Esophagus (tissue), 2 donors: ENCODE measurements around the gene SEC14L5. TPM values are rescaled to one million over a fixed set of nuclear protein-coding genes. Genes with fewer than 3 reads are reported as not detected.
"Not testable (repeated sequence)": the region's sequence is repeated elsewhere in the genome, so short reads cannot be mapped to it uniquely, and the experiment has no call there.

Experiments used
- H3K27ac ChIP-seq, 2 donors: one replicate each; pipeline ENCODE4 v1.5.1; 2013; ENCODE audit warnings: low read depth in 2 of 2, mild to moderate bottlenecking in 2 of 2, inconsistent platforms in 1 of 2, low read length in 1 of 2, moderate library complexity in 1 of 2
- H3K27me3 ChIP-seq, 2 donors: one replicate each; pipeline ENCODE4 v1.6.1; 2013; ENCODE audit warnings: low read length in 2 of 2, control low read depth in 1 of 2, mild to moderate bottlenecking in 1 of 2; ENCODE audit not compliant: insufficient read depth in 2 of 2, control insufficient read depth in 1 of 2
- H3K36me3 ChIP-seq, 2 donors: one replicate each; pipeline ENCODE4 v1.6.1; 2013; ENCODE audit warnings: low read length in 1 of 2; ENCODE audit not compliant: control insufficient read depth in 2 of 2, insufficient read depth in 2 of 2
- H3K4me1 ChIP-seq, 2 donors: one replicate each; pipeline ENCODE4 v1.6.1; 2013; ENCODE audit warnings: low read length in 1 of 2; ENCODE audit not compliant: control insufficient read depth in 2 of 2, insufficient read depth in 2 of 2
- H3K4me3 ChIP-seq, 2 donors: one replicate each; pipeline ENCODE4 v1.5.1; 2013; ENCODE audit warnings: low read length in 2 of 2, mild to moderate bottlenecking in 2 of 2, low read depth in 1 of 2, moderate library complexity in 1 of 2
- H3K9me3 ChIP-seq, 2 donors: one replicate each; pipeline ENCODE4 v1.6.1; 2013; ENCODE audit warnings: mild to moderate bottlenecking in 2 of 2, low read depth in 1 of 2, low read length in 1 of 2, moderate library complexity in 1 of 2; ENCODE audit not compliant: control insufficient read depth in 2 of 2, insufficient read depth in 1 of 2
- WGBS, 2 donors: extraction: QIAGEN DNeasy Blood & Tissue Kit; methylation state at CpG; one replicate each; pipeline ENCODE4 v1.1.7; 2013; 5-methylcytosine and 5-hydroxymethylcytosine counted together
- polyA plus RNA-seq, 2 donors: library from polyadenylated mRNA; stranded (reverse); fragments of 200-250 nt; gene quantifications; one replicate each; pipeline ENCODE4 v1.2.3, GENCODE V29; 2013
- donor health status: healthy with polysubstance abuse.
- donor health status: Bipolar disorder and iron deficiency.

Gene SEC14L5
- polyA plus RNA-seq, 2 donors = 0.19 to 0.49 TPM

DNA sequence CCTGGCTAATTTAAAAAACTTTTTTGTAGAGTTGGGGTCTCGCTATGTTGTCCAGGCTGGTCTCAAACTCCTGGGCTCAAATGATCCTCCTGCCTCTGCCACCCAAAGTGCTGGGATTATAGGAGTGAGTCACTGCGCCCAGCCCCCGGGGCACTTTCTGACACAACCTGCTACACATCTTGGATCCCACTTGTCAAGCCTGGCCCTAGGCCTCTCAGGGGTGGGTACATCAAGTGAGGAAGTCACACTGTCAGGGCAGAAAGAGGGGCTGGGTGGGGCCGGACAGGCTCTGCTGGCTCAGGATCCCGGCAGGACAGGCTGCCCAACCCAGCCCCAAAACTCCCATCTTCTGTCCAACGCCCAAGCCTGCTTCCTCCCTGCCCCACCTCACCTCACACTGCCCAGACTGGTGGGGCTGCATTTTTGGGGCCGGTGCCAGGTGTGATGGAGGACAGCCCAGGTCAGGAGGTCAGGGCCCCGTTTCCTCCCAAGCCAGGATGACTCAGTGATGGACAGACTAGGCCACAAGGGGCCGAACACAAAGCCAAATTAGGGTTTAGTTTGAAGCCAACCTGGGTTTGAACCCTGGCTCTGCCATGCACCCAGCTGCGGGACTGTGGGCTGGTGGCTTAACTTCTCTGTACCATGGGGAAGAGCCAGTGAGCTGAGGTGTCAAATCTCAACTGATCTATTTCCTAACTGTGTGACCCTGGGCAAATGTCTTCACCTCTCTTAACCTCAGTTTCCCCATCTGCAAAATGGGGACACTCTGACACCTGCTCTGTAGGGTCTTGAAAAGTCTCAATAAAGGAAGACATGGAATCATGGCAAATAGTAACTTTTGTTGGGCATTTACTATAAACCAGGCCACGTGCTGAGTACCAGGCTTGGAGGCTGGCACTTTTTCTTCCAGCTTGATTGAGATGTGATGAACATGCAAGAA is 12.3 kb upstream of the SEC14L5 start:
- no peaks in the 10 kb centered on the region for H3K9me3 ChIP-seq
- peaks cover 0 to 2% of the 10 kb centered on the region in 2 donors for H3K36me3 ChIP-seq
- 29 to 38% methylated on average over 11 of the region's 11 CpGs for WGBS, 2 donors
- no peaks in the 10 kb centered on the region for H3K27me3 ChIP-seq
- H3K4me3 ChIP-seq = no peak overlapping the region
- peak overlapping the region; percentile 96 to 97 for H3K27ac ChIP-seq
- peaks cover 0 to 39% of the 10 kb centered on the region in 2 donors for H3K4me1 ChIP-seq

DNA sequence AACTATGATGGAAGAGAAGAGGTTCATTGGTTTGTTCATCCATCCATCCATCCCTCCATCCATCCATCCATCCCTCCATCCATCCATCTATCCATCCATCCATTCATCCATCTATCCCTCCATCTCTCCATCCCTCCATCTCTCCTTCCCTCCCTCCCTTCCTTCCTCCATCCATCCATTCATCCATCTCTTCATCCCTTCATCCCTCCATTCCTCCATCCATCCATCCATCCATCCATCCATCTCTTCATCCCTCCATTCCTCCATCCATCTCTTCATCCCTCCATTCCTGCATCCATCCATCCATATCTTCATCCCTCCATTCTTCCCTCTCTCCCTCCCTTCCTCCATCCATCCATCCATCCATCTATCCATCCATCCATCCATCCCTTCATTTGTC is 11.2 kb upstream of the SEC14L5 start:
- no peaks in the 10 kb centered on the region for H3K27me3 ChIP-seq
- H3K4me1 ChIP-seq = peaks cover 0 to 39% of the 10 kb centered on the region in 2 donors
- H3K36me3 ChIP-seq = peaks cover 0 to 2% of the 10 kb centered on the region in 2 donors
- no peak overlapping the region for H3K4me3 ChIP-seq
- peak overlapping the region in 1 of 2 donors; percentile 94 for H3K27ac ChIP-seq
- no peaks in the 10 kb centered on the region for H3K9me3 ChIP-seq

DNA sequence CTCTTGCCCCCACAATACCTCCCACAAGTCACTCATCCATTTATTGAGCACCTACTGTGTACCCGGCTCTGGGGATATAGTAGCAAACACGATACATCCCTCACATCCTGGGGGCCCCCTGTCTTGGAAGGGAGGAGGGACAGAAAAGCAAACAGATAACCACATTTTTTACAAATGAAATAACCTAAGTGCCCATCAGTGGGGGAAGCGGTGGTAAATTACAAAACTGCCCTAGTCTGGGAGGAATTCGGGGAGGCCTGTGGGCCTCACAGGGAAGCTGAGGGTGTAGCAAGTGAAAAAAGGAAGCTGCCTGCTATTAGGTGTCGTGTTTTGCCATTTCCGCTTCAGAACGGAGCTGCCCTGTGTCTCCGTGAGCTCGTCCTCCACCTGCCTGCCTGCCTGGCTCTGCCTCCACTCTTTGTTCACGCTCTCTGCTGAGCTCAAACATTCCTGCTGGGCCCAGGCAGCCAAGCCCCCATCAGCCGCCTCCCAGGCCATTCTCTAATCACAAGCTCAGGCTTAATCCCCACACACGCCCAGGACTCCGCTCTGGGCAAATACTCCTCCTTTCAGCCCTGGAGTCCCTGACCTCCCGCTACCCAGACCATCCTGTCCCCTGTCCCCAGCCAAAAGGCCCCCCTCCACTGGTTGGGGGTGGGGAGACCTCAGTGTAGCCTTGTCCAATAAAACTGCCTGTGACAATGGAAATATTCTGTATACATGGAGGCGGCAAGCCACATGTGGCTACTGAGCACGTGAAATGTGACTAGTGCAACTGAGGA is 10.2 kb upstream of the SEC14L5 start:
- peaks cover 0 to 2% of the 10 kb centered on the region in 2 donors for H3K36me3 ChIP-seq
- H3K27ac ChIP-seq = peak overlapping the region; percentile 86 to 94
- H3K4me3 ChIP-seq = no peak overlapping the region
- H3K9me3 ChIP-seq = no peaks in the 10 kb centered on the region
- no peaks in the 10 kb centered on the region for H3K27me3 ChIP-seq
- peaks cover 0 to 39% of the 10 kb centered on the region in 2 donors for H3K4me1 ChIP-seq
- 40 to 50% methylated on average over 16 of the region's 16 CpGs for WGBS, 2 donors

DNA sequence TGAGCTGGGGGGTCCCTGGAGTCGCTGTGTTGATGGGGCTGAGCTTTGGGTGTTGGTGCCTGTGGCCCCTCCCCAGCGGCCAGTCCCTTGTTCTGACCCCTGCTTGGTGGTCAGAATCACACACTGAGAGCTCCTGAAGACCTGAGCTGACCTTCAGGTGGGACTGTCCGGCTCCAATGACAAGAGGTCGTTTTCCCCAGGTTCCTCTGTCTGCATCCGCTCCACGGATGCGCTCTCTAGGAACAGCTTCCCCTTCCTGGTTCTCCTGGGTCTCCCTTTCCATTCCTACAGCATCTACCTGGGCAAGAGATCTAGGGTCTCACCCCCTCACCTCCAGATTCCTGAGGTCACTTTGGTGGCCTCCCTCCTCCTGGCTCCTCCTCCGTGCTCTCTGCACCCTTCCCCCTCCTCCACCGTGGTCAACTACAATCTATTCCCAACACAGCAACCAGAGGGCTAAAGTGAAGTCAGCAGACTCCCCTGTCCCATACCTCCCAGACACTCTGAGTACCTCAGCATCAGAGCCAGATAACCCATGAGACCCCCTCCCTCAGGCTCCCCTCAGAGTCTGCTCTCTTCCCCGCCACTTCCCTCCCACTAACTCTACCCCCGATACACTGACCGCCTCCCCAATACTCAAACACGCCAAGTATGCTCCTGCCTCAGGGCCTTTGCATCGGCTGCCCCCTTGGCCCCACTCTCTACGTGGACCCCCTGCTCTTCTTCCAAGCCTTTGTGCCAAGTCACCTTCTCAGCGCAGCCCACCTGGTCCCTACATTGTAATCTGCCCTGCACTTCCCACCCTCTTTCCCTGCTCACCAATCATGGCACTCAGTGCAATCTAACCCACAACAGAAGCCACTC is 9.0 kb upstream of the SEC14L5 start:
- Histone ChIP-seq H3K4me3 (no peak overlapping the region), H3K27me3 (no peaks in the 10 kb centered on the region), H3K36me3 (peaks cover 0 to 2% of the 10 kb centered on the region in 2 donors), H3K4me1 (peaks cover 0 to 35% of the 10 kb centered on the region in 2 donors), H3K9me3 (no peaks in the 10 kb centered on the region), H3K27ac (peak overlapping the region in 1 of 2 donors; percentile 20)
- WGBS, 2 donors = 72 to 80% methylated on average over 16 of the region's 16 CpGs

DNA sequence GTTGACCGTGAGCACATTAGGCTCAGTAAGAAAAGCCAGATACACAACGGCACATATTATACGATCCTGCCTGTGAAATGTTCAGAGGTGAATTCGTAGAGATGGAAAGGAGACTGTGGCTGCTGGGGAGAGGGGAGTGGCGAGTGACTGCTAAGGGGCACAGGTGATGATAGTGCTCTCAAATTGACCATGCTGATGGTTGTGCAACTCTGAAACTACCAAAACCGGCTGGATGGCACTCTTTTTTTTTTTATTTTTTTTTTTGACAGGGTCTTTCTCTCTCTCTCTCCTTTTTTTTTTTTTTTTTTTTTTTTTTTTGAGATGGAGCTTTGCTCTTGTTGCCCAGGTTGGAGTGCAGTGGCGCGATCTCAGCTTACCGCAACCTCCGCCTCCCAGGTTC is 8.1 kb upstream of the SEC14L5 start:
- no peak overlapping the region for H3K4me3 ChIP-seq
- H3K27me3 ChIP-seq = no peaks in the 10 kb centered on the region
- H3K4me1 ChIP-seq = peaks cover 0 to 28% of the 10 kb centered on the region in 2 donors
- H3K9me3 ChIP-seq = no peaks in the 10 kb centered on the region
- 64 to 67% methylated on average over 10 of the region's 10 CpGs for WGBS, 2 donors
- H3K36me3 ChIP-seq = peaks cover 0 to 2% of the 10 kb centered on the region in 2 donors
- H3K27ac ChIP-seq = no peak overlapping the region

DNA sequence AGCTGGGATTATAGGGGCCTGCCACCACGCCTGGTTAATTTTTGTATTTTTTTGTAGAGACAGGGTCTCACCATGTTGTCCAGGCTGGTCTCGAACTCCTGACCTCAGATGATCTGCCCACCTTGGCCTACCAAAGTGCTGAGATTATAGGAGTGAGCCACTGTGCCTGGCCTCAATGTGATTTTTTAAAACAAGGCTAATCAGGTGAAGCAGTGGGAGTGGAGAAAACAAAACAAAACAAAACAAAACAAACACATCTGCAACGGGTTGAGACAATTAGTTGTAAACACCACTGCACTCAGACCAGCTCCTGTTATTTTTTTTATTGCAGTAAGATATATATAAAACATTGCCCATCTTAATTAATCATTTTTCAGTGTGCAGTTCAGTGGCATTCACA is 6.5 kb upstream of the SEC14L5 start:
- not testable (repeated sequence) for H3K27me3 ChIP-seq

DNA sequence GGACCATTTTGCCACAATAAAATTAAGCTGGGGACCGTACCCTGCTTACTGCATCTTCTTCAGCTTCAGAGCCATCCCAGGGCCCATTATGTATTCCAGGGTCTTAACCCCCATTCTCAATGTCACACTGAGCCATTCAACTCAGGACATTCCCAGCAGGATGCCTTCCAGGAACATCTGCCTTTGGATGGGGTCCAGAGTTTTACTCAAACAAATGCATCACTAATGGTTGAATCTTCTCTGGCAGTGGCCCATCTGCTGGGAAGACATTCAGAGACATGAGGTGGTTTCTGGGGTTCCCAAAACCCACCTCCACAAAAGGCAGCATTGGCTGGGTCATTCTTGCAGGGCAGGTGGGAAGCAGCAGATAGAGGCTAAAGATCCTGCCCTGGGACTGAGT is 3.4 kb upstream of the SEC14L5 start:
- Histone ChIP-seq H3K4me3 (no peak overlapping the region), H3K9me3 (no peaks in the 10 kb centered on the region), H3K27ac (no peak overlapping the region), H3K27me3 (no peaks in the 10 kb centered on the region), H3K4me1 (peaks cover 3 to 8% of the 10 kb centered on the region in 2 donors), H3K36me3 (no peaks in the 10 kb centered on the region)
- WGBS, 2 donors = 89 to 100% methylated on average over 1 of the region's 1 CpG

More for the DNA sequence above, 6.5 kb upstream of the SEC14L5 start:
- H3K9me3 ChIP-seq, H3K27ac ChIP-seq, H3K4me3 ChIP-seq, H3K36me3 ChIP-seq: not testable (repeated sequence)
- 65 to 66% methylated on average over 3 of the region's 3 CpGs for WGBS, 2 donors
- H3K4me1 ChIP-seq = peaks cover 0 to 17% of the 10 kb centered on the region in 2 donors

DNA sequence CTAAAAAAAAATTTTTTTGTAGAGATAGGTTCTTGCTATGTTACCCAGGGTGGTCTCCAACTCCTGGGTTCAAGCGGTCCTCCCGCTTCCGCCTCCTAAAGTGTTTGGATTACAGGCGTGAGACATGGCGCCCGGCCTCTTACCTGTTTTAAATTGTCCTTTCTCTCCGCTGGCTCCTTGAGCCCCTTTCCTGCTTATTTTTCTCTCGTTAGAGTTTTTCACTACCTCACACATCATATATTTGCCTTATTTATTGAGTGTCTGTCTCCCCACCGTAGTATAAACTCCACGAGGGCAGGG is 760 bp upstream of the SEC14L5 start:
- H3K9me3 ChIP-seq = no peaks in the 10 kb centered on the region
- peaks cover 3 to 8% of the 10 kb centered on the region in 2 donors for H3K4me1 ChIP-seq
- peak overlapping the region; percentile 43 to 47 for H3K4me3 ChIP-seq
- no peaks in the 10 kb centered on the region for H3K36me3 ChIP-seq
- WGBS, 2 donors = 15% methylated on average over 10 of the region's 10 CpGs
- H3K27me3 ChIP-seq = no peaks in the 10 kb centered on the region
- H3K27ac ChIP-seq = peak overlapping the region; percentile 53 to 74
